CD14-positive monocyte (primary cell): ENCODE measurements around the gene AHSG. TPM values are rescaled to one million over a fixed set of nuclear protein-coding genes. Genes with fewer than 3 reads are reported as not detected.

Source experiments
- DNase-seq, 3 donors: peaks; one replicate each; pipeline ENCODE4 v3.0.0-alpha.2; 2011 to 2022
- H2AFZ ChIP-seq: 2 replicates; pipeline ENCODE4 v1.6.0; 2012; ENCODE audit warnings: mild to moderate bottlenecking, low read depth, low read length, inconsistent platforms; ENCODE audit not compliant: insufficient read depth, poor library complexity, severe bottlenecking
- H3K27ac ChIP-seq, 2 donors: 1 replicate in 1 of 2; 2 replicates in 1 of 2; pipeline ENCODE4 v1.5.1; 2012 to 2013; ENCODE audit warnings: low read length in 2 of 2, control low read depth in 1 of 2, inconsistent platforms in 1 of 2, low read depth in 1 of 2, mild to moderate bottlenecking in 1 of 2
- H3K27me3 ChIP-seq, 2 donors: one replicate each; pipeline versions ENCODE4 v1.6.0 to v1.6.1; 2011 to 2013; ENCODE audit warnings: low read length in 2 of 2; ENCODE audit not compliant: control insufficient read depth in 2 of 2, insufficient read depth in 2 of 2
- H3K36me3 ChIP-seq, 2 donors: replicated peaks in 1 of 2; 1 replicate in 1 of 2; 2 replicates in 1 of 2; pipeline versions ENCODE4 v1.5.1 to v1.6.1; 2012 to 2013; ENCODE audit warnings: low read length in 2 of 2, control low read depth in 1 of 2, inconsistent platforms in 1 of 2, mild to moderate bottlenecking in 1 of 2; ENCODE audit not compliant: insufficient read depth in 2 of 2, control insufficient read depth in 1 of 2
- H3K4me1 ChIP-seq, 2 donors: 1 replicate in 1 of 2; 2 replicates in 1 of 2; pipeline versions ENCODE4 v1.5.1 to v1.6.1; 2012 to 2013; ENCODE audit warnings: low read length in 2 of 2, control low read depth in 1 of 2, inconsistent platforms in 1 of 2, mild to moderate bottlenecking in 1 of 2, moderate library complexity in 1 of 2; ENCODE audit not compliant: insufficient read depth in 2 of 2, control insufficient read depth in 1 of 2
- H3K4me2 ChIP-seq: replicated peaks from 2 replicates; pipeline ENCODE3; 2012; ENCODE audit warnings: low read length, moderate library complexity, mild to moderate bottlenecking; ENCODE audit not compliant: poor library complexity, severe bottlenecking; ENCODE audit errors: extremely low read depth
- H3K4me3 ChIP-seq, 3 experiments: fragments of 200-600 bp in 1 of 3; sonication (generic) in 1 of 3; replicated peaks in 1 of 3; 1 replicate in 2 of 3; 2 replicates in 1 of 3; pipeline ENCODE4 v1.5.1; 2011 to 2013; ENCODE audit warnings: low read length in 3 of 3, mild to moderate bottlenecking in 3 of 3, control low read depth in 2 of 3, low read depth in 2 of 3, inconsistent platforms in 1 of 3, moderate library complexity in 1 of 3
- H3K79me2 ChIP-seq: 2 replicates; pipeline ENCODE4 v1.6.0; 2012; ENCODE audit warnings: mild to moderate bottlenecking, control low read depth, inconsistent platforms, low read length, moderate library complexity; ENCODE audit not compliant: insufficient read depth
- H3K9ac ChIP-seq: 2 replicates; pipeline ENCODE4 v1.6.0; 2017; ENCODE audit warnings: low read length, mild to moderate bottlenecking; ENCODE audit not compliant: insufficient read depth, poor library complexity, severe bottlenecking
- H3K9me3 ChIP-seq, 2 donors: replicated peaks in 1 of 2; 1 replicate in 1 of 2; 2 replicates in 1 of 2; pipeline versions ENCODE4 v1.5.1 to v1.6.1; 2012 to 2013; ENCODE audit warnings: low read length in 2 of 2, control low read depth in 1 of 2; ENCODE audit not compliant: control insufficient read depth in 1 of 2, insufficient read depth in 1 of 2
- H4K20me1 ChIP-seq: 2 replicates; pipeline ENCODE4 v1.6.0; 2012; ENCODE audit warnings: mild to moderate bottlenecking, low read length, control low read depth, moderate library complexity; ENCODE audit not compliant: insufficient read depth
- H3K27ac Mint-ChIP-seq, 7 donors: one replicate each; pipeline ENCODE4 v1.8.0; 2020; ENCODE audit warnings: mild to moderate bottlenecking in 7 of 7, mixed read lengths in 7 of 7, moderate library complexity in 6 of 7, inconsistent platforms in 2 of 7
- H3K27me3 Mint-ChIP-seq, 3 donors: one replicate each; pipeline ENCODE4 v1.8.0; 2021 to 2022; ENCODE audit warnings: low read depth in 3 of 3, mild to moderate bottlenecking in 3 of 3, mixed read lengths in 3 of 3, moderate library complexity in 3 of 3, inconsistent platforms in 1 of 3
- H3K36me3 Mint-ChIP-seq, 2 donors: one replicate each; pipeline ENCODE4 v1.8.0; 2020; ENCODE audit warnings: mixed read lengths in 2 of 2, inconsistent platforms in 1 of 2, mild to moderate bottlenecking in 1 of 2
- H3K4me1 Mint-ChIP-seq: one replicate; pipeline ENCODE4 v1.8.0; 2020; ENCODE audit warnings: mild to moderate bottlenecking, mixed read lengths
- H3K4me3 Mint-ChIP-seq, 2 donors: one replicate each; pipeline ENCODE4 v1.8.0; 2020; ENCODE audit warnings: mild to moderate bottlenecking in 2 of 2, mixed read lengths in 2 of 2, moderate library complexity in 1 of 2
- H3K9me3 Mint-ChIP-seq, 7 donors: one replicate each; pipeline ENCODE4 v1.8.0; 2020 to 2022; ENCODE audit warnings: mixed read lengths in 7 of 7, mild to moderate bottlenecking in 6 of 7, moderate library complexity in 6 of 7, inconsistent platforms in 2 of 7
- CTCF ChIP-seq: fragments of 200-600 bp; IDR thresholded peaks from one replicate; pipeline ENCODE4 v1.8.0; 2022; ENCODE audit warnings: antibody characterized with exemption, mild to moderate bottlenecking
- WGBS: methylation state at CpG from one replicate; pipeline ENCODE4 v1.1.5; 2013; ENCODE audit warnings: missing lambda C conversion rate; ENCODE audit not compliant: insufficient coverage; 5-methylcytosine and 5-hydroxymethylcytosine counted together
- intact Hi-C, 2 donors: fragments of 100-400 bp; cut with micrococcal nuclease; formaldehyde crosslinking; loops; one replicate each; pipeline versions ENCODE4 v1.15.0 to v1.15.1; 2023
- polyA plus RNA-seq, 3 donors: library from polyadenylated mRNA; depleted of rRNA in 1 of 3; unstranded in 2 of 3; stranded (reverse) in 1 of 3; fragments of 300-500 nt in 2 of 3; fragments of >200 nt in 1 of 3; fragmentation: Illumina TruSeq in 2 of 3; gene quantifications; 1 replicate in 2 of 3; 2 replicates in 1 of 3; pipeline ENCODE4 v1.2.3, GENCODE V29; 2012 to 2021

AHSG gene
- polyA plus RNA-seq, 3 donors = not detected

DNA sequence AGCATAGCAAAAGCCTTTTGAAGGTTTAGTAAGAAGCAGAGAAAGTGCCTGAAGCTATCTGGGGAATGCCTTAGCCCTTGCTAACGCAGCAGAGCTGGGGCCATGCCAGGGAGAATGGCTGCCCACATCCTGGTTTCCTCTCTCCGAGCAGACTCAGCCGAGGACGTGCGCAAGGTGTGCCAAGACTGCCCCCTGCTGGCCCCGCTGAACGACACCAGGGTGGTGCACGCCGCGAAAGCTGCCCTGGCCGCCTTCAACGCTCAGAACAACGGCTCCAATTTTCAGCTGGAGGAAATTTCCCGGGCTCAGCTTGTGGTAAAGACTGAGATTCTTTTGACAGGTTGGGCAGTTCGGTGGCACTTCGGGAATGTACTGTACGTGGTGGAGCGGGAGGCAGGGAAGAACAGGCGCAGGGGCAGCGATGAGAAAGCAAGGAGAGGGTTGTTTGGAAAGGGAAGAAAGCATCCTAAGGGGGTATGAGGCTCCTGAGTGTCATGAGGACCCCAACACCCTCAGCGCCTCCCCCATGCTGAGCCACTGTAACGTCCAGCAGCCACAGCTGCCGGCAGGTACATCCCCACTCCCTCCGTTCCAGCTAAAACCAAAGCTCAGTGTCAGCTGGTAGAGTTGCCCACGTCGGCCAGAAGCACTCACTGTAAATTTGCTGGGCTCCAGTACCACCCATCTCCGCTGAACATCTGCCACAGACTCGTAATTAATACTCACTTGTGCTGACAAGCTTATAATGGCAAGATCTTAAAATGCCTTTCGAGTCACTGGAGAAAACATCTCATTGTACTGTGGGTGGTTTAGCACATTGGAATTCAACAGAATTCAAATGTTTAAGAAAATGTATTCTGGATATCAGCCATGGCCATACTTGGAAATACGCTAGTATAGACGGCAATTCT is 4.4 kb downstream of the AHSG start:
- Histone ChIP-seq H3K9ac (no peak overlapping the region), H4K20me1 (no peaks in the 10 kb centered on the region), H3K4me1 (peaks cover 6 to 10% of the 10 kb centered on the region in 2 donors), H3K27ac (no peak overlapping the region), H3K9me3 (no peaks in the 10 kb centered on the region), H3K27me3 (peaks cover 13 to 34% of the 10 kb centered on the region in 2 donors), H3K4me3 (no peak overlapping the region), H2AFZ (peak overlapping the region; percentile 76), H3K4me2 (peak overlapping the region; percentile 51), H3K36me3 (no peaks in the 10 kb centered on the region), H3K79me2 (no peaks in the 10 kb centered on the region)
- 18% methylated on average over 22 of the region's 31 CpGs for WGBS
- Mint-ChIP-seq H3K27ac (no peak overlapping the region), H3K9me3 (no peaks in the 10 kb centered on the region), H3K4me3 (peak overlapping the region; percentile 6 to 85), H3K4me1 (peaks cover 18% of the 10 kb centered on the region), H3K27me3 (peaks cover 30 to 37% (median 34%) of the 10 kb centered on the region in 3 donors), H3K36me3 (no peaks in the 10 kb centered on the region)
- intact Hi-C loops = loop anchor here (2.0 to 10.0 kb wide), 3 partner anchors 204 to 635 kb away; no protein-coding TSS in a partner anchor
- TF ChIP-seq CTCF = peak; percentile 90
- DNase-seq = peak; percentile 63 to 78 (median 67)

GRCh38 chr3:186618318-186618938 is 5.6 kb downstream of the AHSG start:
- Histone ChIP-seq H3K4me2 (no peak overlapping the region), H3K27ac (no peak overlapping the region), H3K79me2 (no peaks in the 10 kb centered on the region), H3K4me1 (peaks cover 6 to 10% of the 10 kb centered on the region in 2 donors), H2AFZ (no peak overlapping the region), H3K9me3 (no peaks in the 10 kb centered on the region), H3K9ac (no peak overlapping the region), H3K4me3 (no peak overlapping the region), H4K20me1 (no peaks in the 10 kb centered on the region), H3K36me3 (no peaks in the 10 kb centered on the region), H3K27me3 (peaks cover 13 to 32% of the 10 kb centered on the region in 2 donors)
- H3K4me3 Mint-ChIP-seq = peak overlapping the region in 1 of 2 donors; percentile 85
- H3K27ac Mint-ChIP-seq = no peak overlapping the region
- intact Hi-C loops = loop anchor here (5.0 to 10.0 kb wide), 2 partner anchors 634 to 636 kb away; no protein-coding TSS in a partner anchor
- H3K27me3 Mint-ChIP-seq = peaks cover 27 to 32% (median 28%) of the 10 kb centered on the region in 3 donors
- WGBS = 97% methylated on average over 4 of the region's 8 CpGs
- no peak for DNase-seq
- H3K9me3 Mint-ChIP-seq = no peaks in the 10 kb centered on the region
- peaks cover 18% of the 10 kb centered on the region for H3K4me1 Mint-ChIP-seq
- TF ChIP-seq CTCF = no peak
- H3K36me3 Mint-ChIP-seq = no peaks in the 10 kb centered on the region
